ENCODE measurements around the gene HDAC4. TPM values are rescaled to one million over a fixed set of nuclear protein-coding genes. Genes with fewer than 3 reads are reported as not detected.

Gene HDAC4
- total and polyA plus RNA-seq, 9 donors = 10.1 to 17.6 (median 13.3) TPM

DNA sequence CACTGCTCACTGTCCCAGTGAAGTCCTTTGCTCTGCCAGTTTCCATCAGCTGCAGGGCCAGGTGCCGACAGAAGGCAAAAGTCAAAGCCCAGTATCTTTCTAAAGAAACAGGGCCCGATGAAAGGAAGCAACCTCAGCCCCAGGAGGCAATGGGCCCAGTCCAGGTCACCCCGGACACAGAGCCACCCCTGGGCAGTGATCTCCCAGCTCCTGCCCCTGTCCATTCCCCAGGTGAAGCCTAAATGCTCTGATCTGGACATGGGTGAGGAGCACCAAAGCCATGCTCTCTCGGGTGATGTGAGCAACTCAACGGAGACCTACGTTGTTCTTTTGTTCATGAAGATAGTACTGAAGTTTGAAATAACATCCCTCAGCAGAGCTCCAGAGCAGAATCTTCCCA lies 61.6 kb downstream of the HDAC4 start:
- Histone ChIP-seq H3K36me3 (ENCODE audit: control insufficient read depth, insufficient read depth, low read length) (no peaks in the 10 kb centered on the region), H3K4me1 (ENCODE audit: control insufficient read depth, insufficient read depth, low read length) (peaks cover 29% of the 10 kb centered on the region), H3K27me3 (ENCODE audit: control insufficient read depth, insufficient read depth, low read length) (no peaks in the 10 kb centered on the region), H3K9me3 (replicated peaks; ENCODE audit: control insufficient read depth, low read depth, low read length) (no peaks in the 10 kb centered on the region), H3K27ac (ENCODE audit: low read length) (no peak overlapping the region), H3K4me3 (ENCODE audit: low read length) (no peak overlapping the region)
- WGBS (ENCODE audit: insufficient coverage) = 71% methylated on average over 3 of the region's 6 CpGs
- no peak for DNase-seq

GRCh38 chr2:239337877-239338484 lies 62.8 kb downstream of the HDAC4 start:
- Histone ChIP-seq H3K4me1 (ENCODE audit: control insufficient read depth, insufficient read depth, low read length) (peaks cover 29% of the 10 kb centered on the region), H3K9me3 (replicated peaks; ENCODE audit: control insufficient read depth, low read depth, low read length) (no peaks in the 10 kb centered on the region), H3K27me3 (ENCODE audit: control insufficient read depth, insufficient read depth, low read length) (no peaks in the 10 kb centered on the region), H3K36me3 (ENCODE audit: control insufficient read depth, insufficient read depth, low read length) (no peaks in the 10 kb centered on the region), H3K27ac (ENCODE audit: low read length) (peak overlapping the region; percentile 52), H3K4me3 (ENCODE audit: low read length) (no peak overlapping the region)
- DNase-seq = no peak
- WGBS (ENCODE audit: insufficient coverage) = 79% methylated on average over 15 of the region's 15 CpGs

GRCh38 chr2:239337122-239337876 lies 63.5 kb downstream of the HDAC4 start:
- H3K36me3 ChIP-seq (ENCODE audit: control insufficient read depth, insufficient read depth, low read length) = no peaks in the 10 kb centered on the region
- H3K27ac ChIP-seq (ENCODE audit: low read length) = peak overlapping the region; percentile 52
- no peaks in the 10 kb centered on the region for H3K9me3 ChIP-seq (replicated peaks; ENCODE audit: control insufficient read depth, low read depth, low read length)
- no peaks in the 10 kb centered on the region for H3K27me3 ChIP-seq (ENCODE audit: control insufficient read depth, insufficient read depth, low read length)
- H3K4me1 ChIP-seq (ENCODE audit: control insufficient read depth, insufficient read depth, low read length) = peaks cover 29% of the 10 kb centered on the region
- 52% methylated on average over 21 of the region's 28 CpGs for WGBS (ENCODE audit: insufficient coverage)
- H3K4me3 ChIP-seq (ENCODE audit: low read length) = no peak overlapping the region
- peak; percentile 31 for DNase-seq

- Histone ChIP-seq H3K27ac (ENCODE audit: low read length) (no peak overlapping the region), H3K9me3 (replicated peaks; ENCODE audit: control insufficient read depth, low read depth, low read length) (no peaks in the 10 kb centered on the region), H3K4me3 (ENCODE audit: low read length) (no peak overlapping the region), H3K27me3 (ENCODE audit: control insufficient read depth, insufficient read depth, low read length) (no peaks in the 10 kb centered on the region), H3K36me3 (ENCODE audit: control insufficient read depth, insufficient read depth, low read length) (no peaks in the 10 kb centered on the region), H3K4me1 (ENCODE audit: control insufficient read depth, insufficient read depth, low read length) (peaks cover 48% of the 10 kb centered on the region)
- DNase-seq = no peak
- 75% methylated on average over 22 of the region's 24 CpGs for WGBS (ENCODE audit: insufficient coverage)
These were observed 69.3 kb downstream of the HDAC4 start for GRCh38 chr2:239331560-239331959.

DNA sequence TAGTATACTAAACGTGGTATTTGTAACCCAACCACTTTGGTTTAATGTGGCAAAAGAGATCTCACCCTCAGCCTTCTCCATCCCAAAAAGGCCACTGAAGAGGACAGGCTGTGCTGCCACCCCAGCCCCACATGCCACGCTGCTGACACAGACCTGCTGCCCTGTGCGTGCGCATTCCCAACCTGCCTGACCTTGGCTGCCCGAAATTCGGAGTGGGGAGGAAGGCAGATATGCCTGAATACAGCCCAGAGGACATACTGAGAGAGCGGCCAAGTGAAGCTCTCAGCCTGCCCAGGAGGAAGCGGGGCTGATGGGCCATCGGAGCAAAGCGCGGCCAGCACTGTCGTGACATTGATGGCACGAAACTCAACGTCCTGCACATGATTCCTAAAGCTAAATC lies 70.0 kb downstream of the HDAC4 start:
- Histone ChIP-seq H3K4me1 (ENCODE audit: control insufficient read depth, insufficient read depth, low read length) (peaks cover 49% of the 10 kb centered on the region), H3K9me3 (replicated peaks; ENCODE audit: control insufficient read depth, low read depth, low read length) (no peaks in the 10 kb centered on the region), H3K4me3 (ENCODE audit: low read length) (no peak overlapping the region)

GRCh38 chr2:239329972-239330572 lies 70.7 kb downstream of the HDAC4 start:
- 79% methylated on average over 13 of the region's 15 CpGs for WGBS (ENCODE audit: insufficient coverage)
- H3K36me3 ChIP-seq (ENCODE audit: control insufficient read depth, insufficient read depth, low read length) = no peaks in the 10 kb centered on the region
- H3K4me1 ChIP-seq (ENCODE audit: control insufficient read depth, insufficient read depth, low read length) = peaks cover 49% of the 10 kb centered on the region
- no peaks in the 10 kb centered on the region for H3K27me3 ChIP-seq (ENCODE audit: control insufficient read depth, insufficient read depth, low read length)
- no peaks in the 10 kb centered on the region for H3K9me3 ChIP-seq (replicated peaks; ENCODE audit: control insufficient read depth, low read depth, low read length)
- H3K4me3 ChIP-seq (ENCODE audit: low read length) = no peak overlapping the region
- DNase-seq = no peak
- H3K27ac ChIP-seq (ENCODE audit: low read length) = peak overlapping the region; percentile 87

More for the DNA sequence above, 70.0 kb downstream of the HDAC4 start:
- no peak for DNase-seq
- H3K36me3 ChIP-seq (ENCODE audit: control insufficient read depth, insufficient read depth, low read length) = no peaks in the 10 kb centered on the region
- WGBS (ENCODE audit: insufficient coverage) = 89% methylated on average over 10 of the region's 14 CpGs
- H3K27ac ChIP-seq (ENCODE audit: low read length) = peak overlapping the region; percentile 87
- H3K27me3 ChIP-seq (ENCODE audit: control insufficient read depth, insufficient read depth, low read length) = no peaks in the 10 kb centered on the region

DNA sequence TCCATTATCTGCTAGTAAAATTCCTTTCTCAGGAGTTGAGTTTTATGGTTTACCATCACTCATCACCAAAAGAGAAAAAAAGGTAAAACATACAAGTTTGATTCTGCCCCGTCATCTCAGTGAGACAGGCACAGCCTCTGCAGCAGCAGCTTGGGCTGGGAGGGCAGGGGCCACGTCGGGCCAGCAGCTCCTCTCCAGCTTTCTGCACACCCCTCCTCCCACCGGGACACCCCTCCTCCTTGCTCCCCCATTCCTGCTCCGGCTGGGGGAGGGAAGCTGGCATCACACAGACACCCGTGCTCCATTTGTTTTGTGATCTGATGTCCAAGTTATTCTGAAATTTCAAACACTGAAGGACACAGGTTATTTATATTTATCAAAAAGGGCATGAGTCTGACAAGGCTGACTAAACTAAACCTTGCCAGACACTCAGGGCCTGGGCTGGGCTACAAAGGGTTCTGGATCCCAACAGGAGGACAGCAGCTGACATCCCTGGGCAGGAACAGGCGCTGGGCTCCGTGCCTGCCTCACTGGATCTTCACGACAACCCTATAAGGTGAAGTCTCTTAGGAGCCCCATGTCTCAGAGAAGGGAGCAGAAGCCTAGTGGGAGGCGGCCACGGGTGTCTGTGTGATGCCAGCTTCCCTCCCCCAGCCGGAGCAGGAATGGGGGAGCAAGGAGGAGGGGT lies 71.4 kb downstream of the HDAC4 start:
- no peak overlapping the region for H3K4me3 ChIP-seq (ENCODE audit: low read length)
- peak overlapping the region; percentile 87 for H3K27ac ChIP-seq (ENCODE audit: low read length)
- H3K9me3 ChIP-seq (replicated peaks; ENCODE audit: control insufficient read depth, low read depth, low read length) = no peaks in the 10 kb centered on the region
- no peak for DNase-seq
- no peaks in the 10 kb centered on the region for H3K27me3 ChIP-seq (ENCODE audit: control insufficient read depth, insufficient read depth, low read length)
- peaks cover 52% of the 10 kb centered on the region for H3K4me1 ChIP-seq (ENCODE audit: control insufficient read depth, insufficient read depth, low read length)
- WGBS (ENCODE audit: insufficient coverage) = 40% methylated on average over 4 of the region's 12 CpGs
- H3K36me3 ChIP-seq (ENCODE audit: control insufficient read depth, insufficient read depth, low read length) = no peaks in the 10 kb centered on the region

GRCh38 chr2:239328351-239329191 lies 72.2 kb downstream of the HDAC4 start:
- Histone ChIP-seq H3K9me3 (replicated peaks; ENCODE audit: control insufficient read depth, low read depth, low read length) (no peaks in the 10 kb centered on the region), H3K4me3 (ENCODE audit: low read length) (no peak overlapping the region), H3K27me3 (ENCODE audit: control insufficient read depth, insufficient read depth, low read length) (no peaks in the 10 kb centered on the region), H3K27ac (ENCODE audit: low read length) (peak overlapping the region; percentile 87), H3K4me1 (ENCODE audit: control insufficient read depth, insufficient read depth, low read length) (peaks cover 54% of the 10 kb centered on the region), H3K36me3 (ENCODE audit: control insufficient read depth, insufficient read depth, low read length) (no peaks in the 10 kb centered on the region)
- WGBS (ENCODE audit: insufficient coverage) = 24% methylated on average over 10 of the region's 19 CpGs
- DNase-seq = peak; percentile 88

- DNase-seq = no peak
- H3K36me3 ChIP-seq (ENCODE audit: control insufficient read depth, insufficient read depth, low read length) = no peaks in the 10 kb centered on the region
- H3K27me3 ChIP-seq (ENCODE audit: control insufficient read depth, insufficient read depth, low read length) = no peaks in the 10 kb centered on the region
- 60% methylated on average over 12 of the region's 13 CpGs for WGBS (ENCODE audit: insufficient coverage)
- no peaks in the 10 kb centered on the region for H3K9me3 ChIP-seq (replicated peaks; ENCODE audit: control insufficient read depth, low read depth, low read length)
- peaks cover 54% of the 10 kb centered on the region for H3K4me1 ChIP-seq (ENCODE audit: control insufficient read depth, insufficient read depth, low read length)
- peak overlapping the region; percentile 87 for H3K27ac ChIP-seq (ENCODE audit: low read length)
- no peak overlapping the region for H3K4me3 ChIP-seq (ENCODE audit: low read length)
These were observed 73.1 kb downstream of the HDAC4 start for GRCh38 chr2:239327536-239328350.

Data from muscle of leg (tissue), 11 donors.